Neural cell (in vitro differentiated cells): ENCODE results near the gene SNRNP35.
"Not testable (repeated sequence)": the region's sequence is repeated elsewhere in the genome, so short reads cannot be mapped to it uniquely, and the experiment has no call there.

Source experiments
- EP300 ChIP-seq: fragments of 450-650 bp; conservative IDR thresholded peaks from 2 replicates; pipeline ENCODE4 v1.6.1; 2014; ENCODE audit warnings: antibody characterized with exemption, mild to moderate bottlenecking, moderate library complexity; ENCODE audit not compliant: poor library complexity, severe bottlenecking
- EZH2 ChIP-seq: fragments of 200-600, 300-800 bp; shearing (Covaris generic), sonication (generic); IDR thresholded peaks from 2 replicates; pipeline ENCODE4 v1.6.1; 2014; ENCODE audit warnings: antibody characterized with exemption, low read length, borderline replicate concordance, mild to moderate bottlenecking; ENCODE audit not compliant: insufficient read depth, poor library complexity, severe bottlenecking
- MXI1 ChIP-seq: fragments of 450-650 bp; conservative IDR thresholded peaks from 2 replicates; pipeline ENCODE4 v1.6.1; 2014; ENCODE audit warnings: antibody characterized with exemption, mild to moderate bottlenecking; ENCODE audit not compliant: poor library complexity, severe bottlenecking
- POLR2AphosphoS5 ChIP-seq: IDR thresholded peaks from 2 replicates; pipeline ENCODE4 v1.6.1; 2012
- RAD21 ChIP-seq: fragments of 450-650 bp; conservative IDR thresholded peaks from 2 replicates; pipeline ENCODE4 v1.6.1; 2014; ENCODE audit warnings: antibody characterized with exemption, mild to moderate bottlenecking, moderate library complexity
- SMC3 ChIP-seq: fragments of 450-650 bp; conservative IDR thresholded peaks from 2 replicates; pipeline ENCODE4 v1.6.1; 2014; ENCODE audit warnings: antibody characterized with exemption, mild to moderate bottlenecking, moderate library complexity; ENCODE audit not compliant: poor library complexity
- TAF1 ChIP-seq: IDR thresholded peaks from 2 replicates; pipeline ENCODE4 v1.6.1; 2012; ENCODE audit warnings: low read depth
- TF ChIP-seq, protein P1 (sequence below): fragments of 450-650 bp; IDR thresholded peaks from 2 replicates; pipeline ENCODE4 v1.5.1; 2014; ENCODE audit warnings: antibody characterized with exemption, mild to moderate bottlenecking, moderate library complexity; ENCODE audit not compliant: poor library complexity, severe bottlenecking
- TF ChIP-seq, protein P2 (sequence below): IDR thresholded peaks from 2 replicates; pipeline ENCODE4 v1.6.1; 2012; ENCODE audit warnings: borderline replicate concordance

DNA sequence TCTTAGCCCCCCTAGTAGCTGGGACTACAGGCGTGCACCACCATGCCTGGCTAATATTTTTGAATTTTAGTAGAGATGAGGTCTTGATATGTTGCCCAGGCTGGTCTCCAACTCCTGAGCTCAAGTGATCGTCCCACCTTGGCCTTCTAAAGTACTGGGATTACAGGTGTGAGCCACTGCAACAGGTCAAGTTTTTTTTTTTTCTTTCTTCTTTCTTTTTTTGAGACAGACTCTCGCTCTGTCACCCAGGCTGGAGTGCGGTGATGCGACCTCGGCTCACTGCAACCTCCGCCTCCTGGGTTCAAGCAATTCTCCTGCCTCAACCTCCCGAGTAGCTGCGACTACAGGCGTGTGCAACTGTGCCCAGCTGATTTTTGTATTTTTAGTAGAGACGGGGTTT lies 5.2 kb downstream of the SNRNP35 start:
- TF ChIP-seq, protein P1, sequence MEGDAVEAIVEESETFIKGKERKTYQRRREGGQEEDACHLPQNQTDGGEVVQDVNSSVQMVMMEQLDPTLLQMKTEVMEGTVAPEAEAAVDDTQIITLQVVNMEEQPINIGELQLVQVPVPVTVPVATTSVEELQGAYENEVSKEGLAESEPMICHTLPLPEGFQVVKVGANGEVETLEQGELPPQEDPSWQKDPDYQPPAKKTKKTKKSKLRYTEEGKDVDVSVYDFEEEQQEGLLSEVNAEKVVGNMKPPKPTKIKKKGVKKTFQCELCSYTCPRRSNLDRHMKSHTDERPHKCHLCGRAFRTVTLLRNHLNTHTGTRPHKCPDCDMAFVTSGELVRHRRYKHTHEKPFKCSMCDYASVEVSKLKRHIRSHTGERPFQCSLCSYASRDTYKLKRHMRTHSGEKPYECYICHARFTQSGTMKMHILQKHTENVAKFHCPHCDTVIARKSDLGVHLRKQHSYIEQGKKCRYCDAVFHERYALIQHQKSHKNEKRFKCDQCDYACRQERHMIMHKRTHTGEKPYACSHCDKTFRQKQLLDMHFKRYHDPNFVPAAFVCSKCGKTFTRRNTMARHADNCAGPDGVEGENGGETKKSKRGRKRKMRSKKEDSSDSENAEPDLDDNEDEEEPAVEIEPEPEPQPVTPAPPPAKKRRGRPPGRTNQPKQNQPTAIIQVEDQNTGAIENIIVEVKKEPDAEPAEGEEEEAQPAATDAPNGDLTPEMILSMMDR: not testable (repeated sequence)
- not testable (repeated sequence) for TF ChIP-seq POLR2AphosphoS5, EZH2, RAD21, MXI1, SMC3, TAF1, EP300
- TF ChIP-seq, protein P2, sequence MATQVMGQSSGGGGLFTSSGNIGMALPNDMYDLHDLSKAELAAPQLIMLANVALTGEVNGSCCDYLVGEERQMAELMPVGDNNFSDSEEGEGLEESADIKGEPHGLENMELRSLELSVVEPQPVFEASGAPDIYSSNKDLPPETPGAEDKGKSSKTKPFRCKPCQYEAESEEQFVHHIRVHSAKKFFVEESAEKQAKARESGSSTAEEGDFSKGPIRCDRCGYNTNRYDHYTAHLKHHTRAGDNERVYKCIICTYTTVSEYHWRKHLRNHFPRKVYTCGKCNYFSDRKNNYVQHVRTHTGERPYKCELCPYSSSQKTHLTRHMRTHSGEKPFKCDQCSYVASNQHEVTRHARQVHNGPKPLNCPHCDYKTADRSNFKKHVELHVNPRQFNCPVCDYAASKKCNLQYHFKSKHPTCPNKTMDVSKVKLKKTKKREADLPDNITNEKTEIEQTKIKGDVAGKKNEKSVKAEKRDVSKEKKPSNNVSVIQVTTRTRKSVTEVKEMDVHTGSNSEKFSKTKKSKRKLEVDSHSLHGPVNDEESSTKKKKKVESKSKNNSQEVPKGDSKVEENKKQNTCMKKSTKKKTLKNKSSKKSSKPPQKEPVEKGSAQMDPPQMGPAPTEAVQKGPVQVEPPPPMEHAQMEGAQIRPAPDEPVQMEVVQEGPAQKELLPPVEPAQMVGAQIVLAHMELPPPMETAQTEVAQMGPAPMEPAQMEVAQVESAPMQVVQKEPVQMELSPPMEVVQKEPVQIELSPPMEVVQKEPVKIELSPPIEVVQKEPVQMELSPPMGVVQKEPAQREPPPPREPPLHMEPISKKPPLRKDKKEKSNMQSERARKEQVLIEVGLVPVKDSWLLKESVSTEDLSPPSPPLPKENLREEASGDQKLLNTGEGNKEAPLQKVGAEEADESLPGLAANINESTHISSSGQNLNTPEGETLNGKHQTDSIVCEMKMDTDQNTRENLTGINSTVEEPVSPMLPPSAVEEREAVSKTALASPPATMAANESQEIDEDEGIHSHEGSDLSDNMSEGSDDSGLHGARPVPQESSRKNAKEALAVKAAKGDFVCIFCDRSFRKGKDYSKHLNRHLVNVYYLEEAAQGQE: not testable (repeated sequence)
